Mammary epithelial cell (primary cell): ENCODE data around the gene RHPN2.

Experiments used
- EZH2 ChIP-seq: IDR thresholded peaks from 2 replicates; pipeline ENCODE4 v1.6.1; 2012; ENCODE audit warnings: low read length, inconsistent platforms, borderline replicate concordance
- TF ChIP-seq, protein P1 (sequence below), 2 donors: IDR thresholded peaks in 1 of 2; conservative IDR thresholded peaks in 1 of 2; 2 replicates each; pipeline ENCODE4 v1.5.1; 2011 to 2012; ENCODE audit warnings: inconsistent platforms in 2 of 2, low read length in 2 of 2, mild to moderate bottlenecking in 2 of 2, control low read depth in 1 of 2, low read depth in 1 of 2; ENCODE audit not compliant: insufficient read depth in 1 of 2; ENCODE audit errors: extremely low read depth in 1 of 2

DNA sequence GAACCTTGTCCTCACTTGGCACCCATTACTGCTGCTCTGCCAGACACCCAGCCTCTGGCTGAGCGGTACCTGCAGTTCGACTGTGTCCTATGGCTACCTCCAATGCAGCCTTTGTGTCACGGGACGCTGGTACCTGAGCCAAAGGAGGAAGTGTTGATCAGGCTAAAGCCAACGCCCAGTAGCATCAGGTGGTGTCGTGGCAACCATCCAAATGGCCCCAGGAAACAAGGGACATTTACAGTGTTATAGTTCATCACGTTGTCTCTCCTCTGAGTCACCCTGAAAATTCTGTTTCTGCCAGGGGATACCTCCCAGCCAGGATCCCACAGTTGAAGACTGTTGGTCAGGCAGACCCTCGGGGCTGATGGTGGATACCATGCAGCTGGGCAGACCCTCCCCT, 10.1 kb downstream of the RHPN2 start:
- TF ChIP-seq, protein P1, sequence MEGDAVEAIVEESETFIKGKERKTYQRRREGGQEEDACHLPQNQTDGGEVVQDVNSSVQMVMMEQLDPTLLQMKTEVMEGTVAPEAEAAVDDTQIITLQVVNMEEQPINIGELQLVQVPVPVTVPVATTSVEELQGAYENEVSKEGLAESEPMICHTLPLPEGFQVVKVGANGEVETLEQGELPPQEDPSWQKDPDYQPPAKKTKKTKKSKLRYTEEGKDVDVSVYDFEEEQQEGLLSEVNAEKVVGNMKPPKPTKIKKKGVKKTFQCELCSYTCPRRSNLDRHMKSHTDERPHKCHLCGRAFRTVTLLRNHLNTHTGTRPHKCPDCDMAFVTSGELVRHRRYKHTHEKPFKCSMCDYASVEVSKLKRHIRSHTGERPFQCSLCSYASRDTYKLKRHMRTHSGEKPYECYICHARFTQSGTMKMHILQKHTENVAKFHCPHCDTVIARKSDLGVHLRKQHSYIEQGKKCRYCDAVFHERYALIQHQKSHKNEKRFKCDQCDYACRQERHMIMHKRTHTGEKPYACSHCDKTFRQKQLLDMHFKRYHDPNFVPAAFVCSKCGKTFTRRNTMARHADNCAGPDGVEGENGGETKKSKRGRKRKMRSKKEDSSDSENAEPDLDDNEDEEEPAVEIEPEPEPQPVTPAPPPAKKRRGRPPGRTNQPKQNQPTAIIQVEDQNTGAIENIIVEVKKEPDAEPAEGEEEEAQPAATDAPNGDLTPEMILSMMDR (conservative IDR thresholded peaks at IDR 0.05 in 1 of 2, IDR thresholded peaks at IDR 0.05 in 1 of 2; ENCODE audit: extremely low read depth in 1 of 2, insufficient read depth in 1 of 2, low read depth in 1 of 2, low read length in 2 of 2) = no peak
- no peak for TF ChIP-seq EZH2
